ENCODE data around the gene SI.
"Not testable (repeated sequence)": the region's sequence is repeated elsewhere in the genome, so short reads cannot be mapped to it uniquely, and the experiment has no call there.

SI gene
- 0 reads per million in 2 donors for total RNA-seq

DNA sequence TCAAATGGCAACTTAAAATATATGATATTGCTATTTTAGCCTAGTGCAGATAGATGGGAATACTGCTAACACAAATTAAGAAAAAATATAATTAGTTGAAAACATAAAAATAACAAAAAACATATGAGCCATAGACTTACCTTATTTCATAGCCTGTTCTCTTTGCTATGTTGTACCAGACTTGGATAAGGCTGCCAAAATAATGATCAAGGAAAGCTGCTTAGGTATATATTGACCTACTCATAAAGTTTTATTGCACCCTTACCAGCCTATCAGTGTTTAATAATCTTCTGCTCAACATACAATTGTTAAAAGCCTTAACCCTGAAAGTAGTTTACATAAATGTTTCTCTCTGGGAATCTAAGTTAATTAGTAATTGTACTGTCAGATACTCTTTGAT lies at the start of gene SI:
Gene SI, minus strand, starts transcription at position 204 of the 400 bp plus-strand sequence. CDS start 2,484 bp downstream, outside the sequence.
- no peak for DNase-seq

DNA sequence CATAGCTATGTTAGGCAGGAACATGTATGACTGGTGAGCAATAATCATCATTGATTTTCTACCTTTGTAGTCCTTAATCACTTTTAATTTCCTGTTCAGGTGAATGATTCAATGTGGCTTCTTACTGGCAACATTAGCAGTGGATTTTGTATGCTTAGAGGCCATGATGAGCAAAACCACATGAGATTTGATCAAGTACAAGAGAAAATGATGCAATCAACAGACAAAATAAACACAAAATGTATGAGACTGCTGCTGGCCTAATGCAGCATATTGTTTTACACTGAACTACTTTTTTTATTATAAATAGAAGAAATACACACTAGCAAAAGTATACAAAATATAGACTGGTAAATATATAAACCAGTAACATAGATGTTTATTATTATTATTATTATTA lies 47.5 kb upstream of the SI start:
- DNase-seq = no peak

- no peak for DNase-seq
Measured at GRCh38 chr3:165111401-165111800, 33.1 kb upstream of the SI start.

DNA sequence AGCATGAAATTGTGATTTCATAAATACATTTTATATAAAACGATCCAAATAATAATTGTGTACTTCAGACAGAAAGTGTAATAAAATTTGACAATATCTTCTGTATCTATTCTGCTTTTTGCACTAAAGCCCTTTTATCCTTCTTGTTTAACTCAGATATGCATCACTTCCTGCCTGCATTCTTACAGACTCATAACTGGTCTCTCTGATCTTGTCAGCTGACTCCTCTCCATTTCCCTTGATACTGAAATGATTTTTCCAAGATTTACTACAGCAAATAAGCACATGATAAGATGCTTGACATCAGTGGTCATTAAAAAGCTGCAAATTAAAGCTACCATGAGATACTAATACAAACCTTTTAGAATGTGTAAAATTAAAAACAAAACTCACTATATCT lies 25.3 kb upstream of the SI start:
- DNase-seq = no peak

DNA sequence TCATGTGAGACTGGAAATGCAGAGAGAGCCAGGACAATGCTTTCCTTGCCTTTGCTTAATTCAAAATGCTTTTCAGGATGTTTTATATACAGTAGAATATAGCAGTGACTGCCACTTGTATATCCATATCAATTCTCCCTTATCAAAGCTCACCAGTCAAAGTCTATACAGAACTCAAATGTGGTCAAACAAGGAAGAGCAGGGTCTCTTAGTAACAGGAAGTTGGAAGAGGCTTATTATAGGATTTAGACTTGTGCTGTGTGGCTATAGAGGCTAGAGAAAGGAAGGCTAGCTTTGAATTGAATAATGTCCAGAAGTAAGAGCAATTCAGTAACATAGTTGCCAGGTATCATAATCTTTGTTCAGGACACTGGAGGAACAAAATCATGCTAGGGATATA lies 4.4 kb upstream of the SI start:
- no peak for DNase-seq

- DNase-seq = no peak
Measured at GRCh38 chr3:165081183-165081582, 2.9 kb upstream of the SI start.

- DNase-seq = no peak
Measured at GRCh38 chr3:165075695-165076094, 2.6 kb downstream of the SI start.

- no peak for DNase-seq
Measured at GRCh38 chr3:165070682-165071081, 7.6 kb downstream of the SI start.

GRCh38 chr3:165056510-165056909 lies 21.8 kb downstream of the SI start:
- DNase-seq = no peak

GRCh38 chr3:165040186-165040585 lies 38.1 kb downstream of the SI start:
- no peak for DNase-seq

- DNase-seq = no peak
Measured at GRCh38 chr3:165011557-165011956, 66.7 kb downstream of the SI start.

GRCh38 chr3:164984947-164985346 lies 93.3 kb downstream of the SI start:
- no peak for DNase-seq

DNA sequence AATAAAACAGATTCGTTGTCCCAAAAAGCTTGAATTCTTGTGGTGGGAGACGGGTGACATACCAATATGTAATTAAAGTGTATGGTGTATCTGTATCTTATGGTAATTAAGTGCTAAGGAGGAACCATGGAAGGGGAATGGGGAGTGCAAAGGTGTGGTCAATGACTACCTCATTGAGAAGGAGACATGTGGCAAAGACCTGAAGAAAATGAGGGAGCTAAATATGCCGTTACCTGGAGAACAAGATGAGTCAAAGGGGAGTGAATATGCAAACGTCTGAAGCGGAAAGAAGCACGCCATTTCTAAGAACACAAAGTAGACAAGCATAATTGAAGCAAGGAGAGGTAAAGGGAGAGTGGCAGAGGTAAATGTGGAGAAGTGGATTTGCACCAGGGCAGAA lies 115.7 kb downstream of the SI start:
- no peak for DNase-seq

DNA sequence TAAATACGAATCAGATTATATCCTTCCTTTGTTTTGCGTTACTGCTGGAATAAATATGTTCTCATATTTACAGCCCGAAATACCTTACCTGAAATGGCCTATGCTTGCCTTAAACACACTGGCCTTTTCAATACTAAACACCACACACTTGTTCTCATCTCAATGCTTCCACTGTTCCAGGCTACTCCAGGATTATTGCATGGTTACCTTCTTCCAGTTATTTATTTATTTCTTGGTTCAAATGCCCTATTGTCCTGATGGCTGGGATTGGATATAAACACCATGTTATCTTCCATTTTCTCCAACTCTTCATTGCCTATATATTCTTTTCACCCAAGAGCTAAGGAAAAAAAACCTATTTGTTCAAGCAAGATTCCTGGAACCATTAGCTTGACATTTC lies 125.3 kb downstream of the SI start:
- DNase-seq = no peak

DNA sequence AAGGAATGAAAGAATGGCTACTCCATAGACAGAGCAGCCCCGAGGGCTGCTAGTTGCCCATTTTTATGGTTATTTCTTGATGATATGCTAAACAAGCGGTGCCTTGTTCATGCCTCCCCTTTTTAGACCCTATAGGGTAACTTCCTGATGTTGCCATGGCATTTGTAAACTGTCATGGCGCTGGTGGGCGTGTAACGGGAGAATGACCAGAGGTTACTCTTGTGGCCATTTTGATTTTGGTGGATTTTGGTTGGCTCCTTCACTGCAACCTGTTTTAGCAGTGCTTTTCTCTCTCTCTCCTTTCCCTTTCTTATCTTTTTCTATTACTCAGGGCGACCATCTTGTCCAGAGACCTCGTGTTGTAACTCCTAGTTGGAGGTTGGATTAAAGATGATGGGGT lies 126.9 kb downstream of the SI start:
- not testable (repeated sequence) for DNase-seq

GRCh38 chr3:164940745-164941144 lies 137.6 kb downstream of the SI start:
- no peak for DNase-seq

GRCh38 chr3:164929642-164930041 lies 148.7 kb downstream of the SI start:
- no peak for DNase-seq
